ENCODE measurements around the gene MCCC2.

DNA sequence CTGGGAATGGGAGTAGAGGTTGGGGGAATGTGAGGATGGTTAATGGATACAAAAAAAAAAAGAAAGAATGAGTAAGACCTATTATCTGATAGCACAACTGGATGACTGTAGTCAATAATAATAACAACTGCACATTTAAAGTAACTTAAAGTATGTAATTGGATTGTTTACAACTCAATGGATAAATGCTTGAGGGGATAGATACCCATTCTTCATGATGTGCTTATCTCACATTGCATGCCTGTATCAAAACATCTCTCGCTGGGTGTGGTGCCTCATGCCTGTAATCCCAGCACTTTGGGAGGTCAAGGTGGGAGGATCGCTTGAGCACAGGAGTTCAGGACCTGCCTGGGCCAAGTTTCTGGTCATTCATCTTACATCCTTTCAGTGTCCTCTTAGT lies 34.6 kb downstream of the MCCC2 start:
- TF ChIP-seq, protein P1, sequence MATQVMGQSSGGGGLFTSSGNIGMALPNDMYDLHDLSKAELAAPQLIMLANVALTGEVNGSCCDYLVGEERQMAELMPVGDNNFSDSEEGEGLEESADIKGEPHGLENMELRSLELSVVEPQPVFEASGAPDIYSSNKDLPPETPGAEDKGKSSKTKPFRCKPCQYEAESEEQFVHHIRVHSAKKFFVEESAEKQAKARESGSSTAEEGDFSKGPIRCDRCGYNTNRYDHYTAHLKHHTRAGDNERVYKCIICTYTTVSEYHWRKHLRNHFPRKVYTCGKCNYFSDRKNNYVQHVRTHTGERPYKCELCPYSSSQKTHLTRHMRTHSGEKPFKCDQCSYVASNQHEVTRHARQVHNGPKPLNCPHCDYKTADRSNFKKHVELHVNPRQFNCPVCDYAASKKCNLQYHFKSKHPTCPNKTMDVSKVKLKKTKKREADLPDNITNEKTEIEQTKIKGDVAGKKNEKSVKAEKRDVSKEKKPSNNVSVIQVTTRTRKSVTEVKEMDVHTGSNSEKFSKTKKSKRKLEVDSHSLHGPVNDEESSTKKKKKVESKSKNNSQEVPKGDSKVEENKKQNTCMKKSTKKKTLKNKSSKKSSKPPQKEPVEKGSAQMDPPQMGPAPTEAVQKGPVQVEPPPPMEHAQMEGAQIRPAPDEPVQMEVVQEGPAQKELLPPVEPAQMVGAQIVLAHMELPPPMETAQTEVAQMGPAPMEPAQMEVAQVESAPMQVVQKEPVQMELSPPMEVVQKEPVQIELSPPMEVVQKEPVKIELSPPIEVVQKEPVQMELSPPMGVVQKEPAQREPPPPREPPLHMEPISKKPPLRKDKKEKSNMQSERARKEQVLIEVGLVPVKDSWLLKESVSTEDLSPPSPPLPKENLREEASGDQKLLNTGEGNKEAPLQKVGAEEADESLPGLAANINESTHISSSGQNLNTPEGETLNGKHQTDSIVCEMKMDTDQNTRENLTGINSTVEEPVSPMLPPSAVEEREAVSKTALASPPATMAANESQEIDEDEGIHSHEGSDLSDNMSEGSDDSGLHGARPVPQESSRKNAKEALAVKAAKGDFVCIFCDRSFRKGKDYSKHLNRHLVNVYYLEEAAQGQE (IDR thresholded peaks at IDR 0.05; ENCODE audit: low read depth), result no peak
- TF ChIP-seq RAD21 (IDR thresholded peaks at IDR 0.05; ENCODE audit: low read depth) (no peak), TAF1 (IDR thresholded peaks at IDR 0.05; ENCODE audit: low read depth) (no peak), EP300 (IDR thresholded peaks at IDR 0.05; ENCODE audit: borderline replicate concordance) (no peak), NFIC (IDR thresholded peaks at IDR 0.05) (no peak), TEAD4 (IDR thresholded peaks at IDR 0.05) (no peak), YY1 (IDR thresholded peaks at IDR 0.05; ENCODE audit: low read depth) (no peak), FOXM1 (IDR thresholded peaks at IDR 0.05; ENCODE audit: borderline replicate concordance, low read depth) (no peak), CEBPB (IDR thresholded peaks at IDR 0.05) (no peak), CREB1 (IDR thresholded peaks at IDR 0.05; ENCODE audit: low read depth) (no peak), TCF12 (IDR thresholded peaks at IDR 0.05; ENCODE audit: low read depth) (no peak)
- TF ChIP-seq, protein P2, sequence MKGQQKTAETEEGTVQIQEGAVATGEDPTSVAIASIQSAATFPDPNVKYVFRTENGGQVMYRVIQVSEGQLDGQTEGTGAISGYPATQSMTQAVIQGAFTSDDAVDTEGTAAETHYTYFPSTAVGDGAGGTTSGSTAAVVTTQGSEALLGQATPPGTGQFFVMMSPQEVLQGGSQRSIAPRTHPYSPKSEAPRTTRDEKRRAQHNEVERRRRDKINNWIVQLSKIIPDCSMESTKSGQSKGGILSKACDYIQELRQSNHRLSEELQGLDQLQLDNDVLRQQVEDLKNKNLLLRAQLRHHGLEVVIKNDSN (IDR thresholded peaks at IDR 0.05), result no peak
